HG03175 (cell line): ENCODE measurements around the gene ARHGAP23.

Source experiments
- ATAC-seq: cut with Tn5 transposase; IDR thresholded peaks from one replicate; pipeline ENCODE4 v1.9.1; 2021; ENCODE audit warnings: mild to moderate bottlenecking, moderate library complexity; ENCODE audit not compliant: unreplicated experiment

The ARHGAP23 gene

DNA sequence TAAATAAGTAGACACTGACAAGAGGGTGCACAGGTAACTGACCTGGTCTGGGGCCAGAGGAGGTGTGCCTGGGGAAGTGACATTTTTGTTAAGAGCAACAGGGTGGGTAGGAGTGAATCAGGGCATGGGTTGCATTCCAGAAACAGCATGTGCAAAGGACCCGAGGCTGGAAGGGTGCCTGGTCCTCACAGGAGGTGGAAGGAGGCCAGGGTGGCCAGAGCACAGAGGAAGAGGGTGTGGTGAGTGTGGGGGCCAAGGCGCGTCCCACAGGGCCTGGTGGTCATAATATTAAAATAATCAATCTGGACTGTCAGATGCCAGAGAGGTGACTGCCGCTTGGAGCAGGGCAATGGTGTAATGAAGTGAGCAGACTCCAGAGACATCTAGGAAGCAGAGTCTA is 14.3 kb downstream of the ARHGAP23 start:
- ATAC-seq: no peak

DNA sequence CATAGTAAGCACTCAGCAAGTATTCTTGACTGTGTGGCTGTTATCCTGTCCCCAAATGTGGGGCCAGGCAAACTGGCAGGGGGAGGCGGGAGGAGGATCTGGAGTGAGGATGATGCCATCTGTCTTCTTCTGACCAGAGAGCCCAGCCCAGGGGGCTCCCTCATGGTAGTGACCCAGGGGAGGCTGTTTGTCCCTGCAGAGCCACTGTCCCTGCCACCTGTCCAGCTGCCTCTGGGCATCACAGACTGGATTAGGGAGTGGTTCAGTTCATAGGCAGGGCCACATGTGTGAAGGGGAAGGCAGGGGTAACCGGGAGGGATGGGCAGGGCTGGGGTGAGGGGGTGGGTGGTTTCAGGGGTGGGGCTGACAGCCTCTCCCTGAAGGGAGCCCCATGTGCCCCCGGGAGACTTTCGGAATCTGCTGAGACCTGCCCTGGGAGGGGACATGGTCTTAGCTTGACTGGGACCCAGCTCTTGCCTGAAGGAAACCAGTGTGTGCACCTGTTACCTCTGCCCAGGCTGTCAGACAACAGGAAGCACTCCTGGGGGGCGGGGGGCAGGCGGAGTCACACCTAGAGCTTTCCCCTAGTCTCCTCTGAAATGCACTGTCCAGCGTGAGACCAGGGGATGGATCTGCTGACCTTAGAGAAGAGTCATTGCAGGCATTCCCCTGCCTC is 15.2 kb downstream of the ARHGAP23 start:
- ATAC-seq: no peak

DNA sequence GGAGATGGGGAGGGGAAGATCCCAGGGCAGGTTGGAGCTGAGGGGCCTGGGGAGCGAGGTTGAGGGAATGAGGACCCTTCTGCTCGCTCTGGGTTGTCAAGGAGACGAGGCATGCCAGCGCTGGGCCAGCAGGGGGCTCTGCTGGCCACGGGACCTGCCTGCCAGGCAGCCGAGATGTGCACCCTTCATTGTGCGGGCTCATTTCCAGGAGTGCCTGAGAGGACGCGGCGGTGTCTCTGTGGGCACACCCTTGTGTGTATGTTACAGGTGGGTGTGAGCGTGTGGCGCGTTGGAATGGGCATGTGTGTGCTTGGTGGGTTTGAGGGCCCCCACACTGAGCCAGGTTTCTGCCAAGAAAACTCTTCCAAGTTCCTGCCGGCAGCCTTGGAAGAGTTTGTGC is 15.9 kb downstream of the ARHGAP23 start:
- no peak for ATAC-seq

DNA sequence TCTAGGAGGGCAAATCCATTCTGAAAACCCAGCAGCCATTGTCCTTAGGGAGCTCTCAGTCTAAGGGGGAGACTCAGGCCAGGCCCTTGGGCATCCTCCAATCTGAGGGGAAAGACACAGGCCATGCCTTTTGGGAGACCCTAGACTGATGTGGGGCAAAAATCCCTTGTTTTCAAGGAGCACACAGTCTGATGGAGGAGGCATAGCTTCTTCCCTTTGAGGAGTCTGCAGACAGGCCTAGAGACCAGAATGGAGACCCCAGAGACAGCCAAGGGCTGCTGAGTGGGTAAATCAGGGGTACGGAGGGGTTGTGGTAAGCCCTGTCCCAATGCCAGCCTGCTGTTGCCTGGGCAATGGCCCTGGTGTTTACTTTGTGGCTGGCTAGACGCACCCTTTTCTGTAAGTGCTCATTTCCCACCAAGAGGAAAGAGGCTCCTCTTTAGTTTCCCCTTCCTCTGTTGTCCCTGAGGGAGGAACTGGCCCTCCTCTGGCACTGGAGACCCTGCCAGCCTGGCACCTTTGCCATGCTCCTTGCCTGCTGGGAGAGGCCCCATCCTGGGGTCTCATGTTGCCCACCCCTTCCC is 19.3 kb downstream of the ARHGAP23 start:
- no peak for ATAC-seq

DNA sequence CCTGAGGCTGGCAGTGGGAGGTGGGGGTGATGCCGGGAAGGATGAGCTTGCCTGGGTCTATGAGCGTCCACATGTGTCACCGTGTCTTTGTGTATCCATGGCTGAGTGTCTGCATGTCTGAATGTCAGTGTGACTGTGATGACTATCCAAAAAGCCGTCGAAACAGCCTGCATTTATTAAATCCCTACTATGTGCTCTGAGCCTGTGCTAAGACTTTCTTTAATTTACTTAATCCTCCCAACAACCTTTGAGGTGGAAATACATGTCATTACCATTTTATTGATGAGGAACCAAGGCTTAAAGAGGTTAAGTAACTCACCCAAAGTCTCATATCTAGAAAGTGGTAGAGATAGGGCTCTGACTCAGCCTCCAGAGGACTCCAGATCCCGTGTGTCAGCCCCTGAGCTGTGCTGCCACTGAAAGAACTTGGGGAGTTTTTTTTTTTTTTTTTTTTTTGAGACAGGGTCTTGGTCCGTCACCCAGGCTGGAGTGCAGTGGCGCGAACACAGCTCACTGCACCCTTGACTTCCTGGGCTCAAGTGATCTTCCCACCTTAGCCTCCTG is 20.0 kb downstream of the ARHGAP23 start:
- ATAC-seq: no peak

DNA sequence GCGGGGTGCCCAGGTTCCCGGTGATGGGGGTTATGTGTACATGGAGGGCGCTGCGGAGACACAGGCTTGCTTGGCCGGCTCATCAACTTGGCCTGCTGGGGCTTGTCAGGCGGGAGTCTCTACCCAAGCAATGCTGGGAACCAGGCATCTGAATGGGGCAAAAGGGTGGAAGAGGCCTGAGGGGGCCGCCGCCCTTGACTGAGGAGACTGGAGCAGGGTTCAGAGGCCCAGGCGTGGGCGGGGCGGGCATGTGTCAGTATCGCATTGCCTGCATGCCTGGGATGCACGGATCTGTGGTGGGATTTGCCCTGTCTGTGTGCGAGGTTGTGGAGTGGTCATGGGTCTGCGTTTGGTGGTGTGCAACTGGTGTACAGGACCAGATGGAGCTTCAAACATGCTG is 21.1 kb downstream of the ARHGAP23 start:
- no peak for ATAC-seq

DNA sequence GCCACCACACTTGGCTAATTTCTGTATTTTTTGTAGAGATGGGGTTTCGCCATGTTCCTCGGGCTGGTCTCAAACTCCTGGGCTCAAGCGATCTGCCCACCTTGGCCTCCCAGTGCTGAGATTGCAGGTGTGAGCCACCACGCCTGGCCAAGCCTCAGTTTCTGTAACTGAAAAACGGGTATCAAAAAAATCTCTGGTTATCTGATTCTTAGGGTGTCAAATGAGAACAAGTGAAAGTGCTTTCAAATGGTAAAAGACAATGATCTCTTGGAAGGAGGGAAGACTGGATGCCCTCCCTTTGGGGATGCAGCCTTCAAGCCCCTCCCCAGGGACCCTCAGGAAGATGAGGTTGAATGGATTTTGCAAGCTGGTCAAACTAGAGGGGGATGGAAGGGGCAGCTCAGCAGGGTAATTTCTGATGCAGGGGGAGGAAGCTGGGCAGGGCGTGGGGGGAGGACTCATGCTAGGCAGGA is 22.3 kb downstream of the ARHGAP23 start:
- ATAC-seq: no peak

DNA sequence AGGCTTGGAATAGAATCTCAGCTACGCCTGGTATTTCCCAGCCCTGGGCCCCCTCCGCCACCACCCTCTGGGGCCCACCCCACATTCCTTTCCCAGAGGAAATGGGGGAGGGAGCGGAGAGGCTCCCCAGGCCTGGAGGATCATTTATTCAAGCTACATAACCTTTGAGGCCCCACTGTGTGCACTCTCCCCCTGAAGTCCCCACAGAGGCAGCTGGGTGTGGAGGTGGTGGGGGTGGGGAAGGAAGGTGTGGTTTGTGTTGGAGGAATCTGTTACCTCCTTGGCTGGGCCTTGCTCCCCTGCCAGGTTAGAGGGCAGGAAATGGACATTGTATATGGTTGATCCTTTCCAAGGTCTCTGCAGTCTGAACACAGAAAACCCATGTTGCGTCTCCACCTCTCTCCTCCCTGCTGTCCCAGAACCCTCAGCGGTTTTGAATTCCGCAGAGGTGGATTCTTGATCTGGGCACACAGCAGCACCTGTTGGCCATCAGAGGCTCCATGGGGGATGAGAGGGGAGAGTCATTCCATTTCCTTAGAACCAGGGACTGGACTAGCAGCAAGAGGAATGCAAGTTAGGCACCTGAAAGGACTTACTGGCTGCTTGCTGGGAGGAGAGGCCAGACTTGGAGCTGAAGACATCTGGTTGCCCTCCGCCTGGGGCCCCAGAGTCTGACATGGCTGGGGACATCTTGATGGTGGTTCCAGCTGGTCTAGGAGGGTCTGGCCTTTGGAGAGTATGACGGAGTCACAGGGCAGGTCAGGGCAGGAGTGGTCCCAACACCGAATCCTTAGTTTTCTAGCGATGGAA is 23.0 kb downstream of the ARHGAP23 start:
- ATAC-seq: no peak

DNA sequence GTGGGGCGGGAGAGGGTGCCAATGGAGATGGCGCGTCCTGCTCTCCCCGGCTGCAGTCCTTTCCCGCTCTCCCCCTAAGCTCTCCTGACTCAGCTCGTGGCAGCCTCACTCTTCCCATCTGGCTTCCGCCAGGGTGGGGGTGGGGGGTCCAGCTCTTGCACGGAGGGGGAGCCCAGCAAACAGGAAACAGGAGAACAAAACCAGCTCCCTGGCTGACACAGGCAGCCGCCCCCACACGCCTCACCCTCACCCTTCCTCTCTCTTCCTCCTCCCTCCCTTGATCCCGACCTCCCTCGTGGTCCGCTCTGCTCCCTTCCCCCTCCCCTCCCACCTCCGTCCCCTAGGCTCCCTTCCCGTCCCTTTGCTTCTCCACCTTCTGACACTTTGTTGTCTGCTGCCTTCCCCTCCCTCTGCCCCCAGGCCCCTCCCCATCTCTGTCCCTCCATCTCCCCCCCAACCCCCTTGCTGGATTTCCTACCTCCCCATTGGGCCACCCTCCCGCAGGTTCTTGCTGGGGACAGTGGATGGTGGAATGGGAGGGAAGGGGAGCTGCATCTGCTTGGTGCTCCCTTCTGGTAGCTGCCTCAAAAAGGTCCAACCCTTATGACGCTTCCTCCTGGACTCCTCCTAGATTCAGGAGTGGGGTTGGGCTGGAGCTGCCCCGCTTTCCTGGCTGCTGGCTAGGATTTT is 23.7 kb downstream of the ARHGAP23 start:
- ATAC-seq: no peak

DNA sequence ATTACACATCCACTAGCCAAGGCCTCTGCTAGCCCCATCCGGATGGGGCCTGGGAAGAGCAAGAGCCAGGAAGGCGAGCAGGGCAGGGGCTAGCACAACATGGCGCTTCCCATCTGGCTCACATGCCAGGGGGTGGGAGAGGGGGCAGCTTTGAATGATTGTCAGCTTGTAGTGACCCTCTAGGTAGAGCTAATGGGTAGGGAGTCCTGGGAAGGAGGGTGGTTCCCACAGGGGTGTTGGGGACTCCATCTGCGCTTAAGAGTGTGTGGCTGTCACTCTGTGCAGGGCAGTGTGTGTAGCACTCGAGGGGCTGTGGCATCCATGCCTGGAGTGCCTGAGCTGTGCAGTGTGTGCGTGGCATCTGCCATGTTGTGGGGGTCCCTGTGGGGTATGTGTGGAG is 24.5 kb downstream of the ARHGAP23 start:
- ATAC-seq: no peak

DNA sequence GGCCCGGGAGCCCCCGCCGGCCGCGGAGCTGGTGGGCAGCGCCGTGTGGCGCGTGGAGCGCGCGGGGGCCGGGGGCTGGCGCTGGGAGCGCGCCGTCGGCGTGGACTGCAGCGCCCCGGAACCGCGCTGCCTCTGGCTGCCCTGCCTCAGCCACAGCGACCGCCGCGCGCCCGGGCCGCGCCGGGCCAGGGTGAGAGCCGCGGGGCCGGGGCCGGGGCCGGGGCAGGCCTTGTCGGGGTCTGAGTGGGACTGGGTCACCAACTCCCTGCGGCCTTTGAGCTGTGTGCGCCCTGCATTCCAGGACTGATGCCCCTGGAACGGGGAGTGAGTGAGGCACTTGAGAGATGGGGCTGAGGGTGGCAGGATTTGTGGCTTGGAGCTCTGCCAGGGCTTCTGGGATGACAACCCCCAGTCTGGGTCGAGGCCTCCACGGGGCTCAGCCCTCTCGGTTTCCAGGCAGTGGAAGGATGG is 25.7 kb downstream of the ARHGAP23 start:
- ATAC-seq: no peak

DNA sequence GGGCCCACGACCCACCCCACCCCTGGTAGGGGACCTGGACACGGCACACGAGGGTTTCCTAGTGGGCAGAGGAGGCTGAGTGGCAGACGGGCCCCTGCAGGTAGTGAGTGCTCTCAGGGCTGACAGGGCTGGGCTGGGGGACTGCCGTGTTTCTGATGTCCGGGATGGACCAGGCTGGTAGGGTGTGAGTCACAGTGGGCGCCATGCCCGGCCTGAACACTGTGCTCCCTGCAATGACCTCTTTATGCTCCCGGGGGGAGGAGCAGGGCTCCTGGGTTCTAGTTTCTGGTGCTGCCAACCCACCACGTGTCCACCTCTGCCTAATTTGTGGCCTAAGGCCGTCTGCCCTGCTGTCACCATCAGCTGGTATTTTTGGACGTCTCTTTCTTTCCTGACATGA is 26.3 kb downstream of the ARHGAP23 start:
- no peak for ATAC-seq

DNA sequence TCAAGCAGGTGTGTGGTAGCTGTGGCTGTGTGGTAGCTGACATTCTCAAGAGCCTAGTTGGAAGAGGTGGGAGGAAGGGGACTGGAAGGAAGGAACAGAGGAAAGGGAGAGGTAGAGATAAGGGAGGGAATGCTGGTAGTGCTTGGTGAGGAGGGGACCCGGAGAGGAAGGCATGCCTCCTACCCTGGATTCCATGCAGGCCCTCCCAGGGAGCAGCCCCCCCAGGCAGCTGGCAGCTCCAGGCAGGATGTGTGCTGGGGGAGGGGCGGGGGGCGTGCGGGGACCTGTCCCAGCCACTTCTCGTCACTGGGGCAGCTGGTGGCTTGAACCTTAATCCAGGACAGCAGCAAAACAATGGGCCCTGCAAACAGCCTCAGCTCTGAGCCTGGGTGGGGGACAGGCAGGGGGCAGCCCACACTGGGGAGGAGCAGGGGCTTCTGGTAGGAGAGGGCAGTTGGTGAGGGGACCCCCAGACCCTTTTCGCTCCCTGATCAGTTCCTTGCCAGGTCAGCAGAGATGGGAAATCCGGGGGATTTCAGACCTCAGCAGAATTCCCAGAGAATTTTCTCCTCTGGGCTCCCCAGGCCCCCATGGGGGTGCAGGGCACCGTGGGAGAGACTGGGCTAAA is 27.1 kb downstream of the ARHGAP23 start:
- no peak for ATAC-seq

DNA sequence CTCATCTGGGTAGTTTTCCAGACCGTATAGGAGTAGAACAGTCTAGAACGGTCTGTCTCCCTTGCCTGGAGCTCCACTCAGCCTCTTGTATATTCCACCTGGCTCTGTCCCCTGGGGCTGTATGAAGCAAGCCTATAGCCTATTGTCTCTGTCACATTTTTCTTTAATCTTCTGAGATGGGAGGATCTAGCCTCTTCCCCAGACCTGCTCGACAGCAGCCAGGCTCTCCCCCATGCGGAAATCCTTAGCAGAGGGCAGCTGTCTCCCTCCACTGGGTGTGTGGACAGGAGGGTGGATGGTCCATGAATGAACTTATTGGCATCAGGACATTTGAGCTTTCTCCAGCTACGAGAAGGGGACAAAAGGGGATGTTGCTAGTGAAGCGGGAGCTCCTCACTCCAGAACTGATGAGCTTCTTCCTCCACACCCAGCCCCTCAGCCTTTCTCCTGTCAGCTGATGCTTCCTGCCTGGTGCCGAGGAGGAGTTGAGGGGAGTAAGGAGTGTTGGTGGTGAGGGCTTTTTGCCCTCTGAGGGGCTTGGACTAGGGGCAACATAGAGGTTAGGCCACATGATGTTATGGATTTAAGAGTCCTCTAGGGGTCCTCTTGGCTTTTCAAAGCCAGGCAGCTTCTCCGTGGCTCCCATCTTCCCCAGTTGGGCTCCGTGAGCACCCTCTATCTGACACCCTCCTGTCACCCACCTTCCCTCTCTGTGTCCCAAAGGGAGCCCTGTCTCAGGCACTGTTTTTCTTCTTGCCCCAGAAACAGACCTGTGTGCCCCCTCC is 28.0 kb downstream of the ARHGAP23 start:
- ATAC-seq: no peak

DNA sequence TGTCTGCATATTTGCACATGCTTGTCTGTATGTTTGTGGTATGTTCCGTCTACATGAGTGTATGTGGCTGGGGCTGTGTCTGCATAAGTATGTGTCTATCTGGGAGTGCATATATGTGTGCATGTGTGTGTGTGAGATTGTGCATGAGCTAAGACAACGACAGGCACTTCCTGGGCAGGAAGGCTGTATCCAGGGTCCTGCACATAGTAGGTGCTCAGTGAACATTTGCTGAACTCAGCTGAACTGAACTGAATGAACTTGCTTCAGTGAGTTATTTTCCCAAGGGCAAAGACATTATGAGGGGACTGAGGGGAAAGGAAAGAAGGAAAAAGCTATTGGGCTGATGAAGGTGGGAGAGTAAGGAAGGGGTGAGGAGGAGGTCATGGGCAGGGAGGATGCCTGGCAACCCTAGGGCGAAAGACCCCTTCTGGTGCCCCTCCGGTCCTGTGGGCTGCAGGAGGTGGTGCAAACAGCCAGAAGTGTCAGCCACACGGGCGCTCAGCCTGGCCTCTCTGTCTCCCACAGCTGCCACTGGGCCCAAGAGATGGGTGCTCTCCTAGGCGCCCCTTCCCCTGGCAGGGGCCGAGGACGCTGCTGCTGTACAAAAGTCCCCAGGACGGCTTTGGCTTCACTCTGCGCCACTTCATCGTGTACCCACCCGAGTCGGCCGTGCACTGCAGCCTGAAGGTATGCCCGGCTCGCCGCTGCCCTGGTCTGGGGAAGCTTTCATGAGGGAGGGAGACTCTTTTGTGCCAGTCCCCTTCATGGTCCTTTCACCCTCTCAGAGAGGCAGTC is 29.5 kb downstream of the ARHGAP23 start:
- no peak for ATAC-seq

DNA sequence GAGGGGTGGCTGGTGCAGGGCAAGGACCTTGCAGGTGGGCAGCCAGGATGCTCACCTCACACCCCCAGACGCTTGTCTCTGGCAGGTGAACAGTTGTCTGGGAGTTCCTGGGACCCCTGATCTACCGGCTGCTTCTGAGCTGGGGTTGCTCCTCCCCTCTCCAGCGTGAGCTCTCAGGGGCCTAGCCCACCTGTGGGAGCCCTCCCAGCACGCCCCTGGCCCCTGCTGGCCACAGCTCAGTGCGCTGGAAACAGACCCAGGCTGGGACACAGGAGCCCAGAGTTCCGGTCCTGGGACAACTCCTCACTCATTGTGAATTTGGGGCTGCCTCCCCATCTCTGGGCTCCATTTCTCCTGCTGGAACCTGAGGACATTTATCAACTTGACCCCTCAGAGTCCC is 30.3 kb downstream of the ARHGAP23 start:
- no peak for ATAC-seq

DNA sequence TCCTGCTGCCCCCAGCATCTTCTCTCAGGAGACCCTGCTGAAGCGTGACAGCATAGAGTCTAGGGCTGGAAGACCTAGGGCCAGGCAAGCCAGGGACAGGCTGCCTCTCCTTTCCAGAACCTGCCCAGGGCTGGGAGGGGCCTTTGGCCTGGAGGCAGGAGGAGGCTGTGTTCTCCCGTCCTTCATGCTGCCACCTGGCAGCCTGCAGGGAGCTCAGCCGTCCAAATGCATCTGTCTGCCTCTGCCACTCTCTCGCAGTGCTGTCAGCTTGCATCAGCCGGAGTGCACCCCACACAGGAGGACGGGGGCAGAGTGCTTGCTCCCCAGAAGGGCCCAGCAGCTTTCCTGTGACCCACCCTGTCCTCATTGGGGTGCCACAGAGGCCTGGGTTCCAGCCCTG is 31.3 kb downstream of the ARHGAP23 start:
- ATAC-seq: no peak

DNA sequence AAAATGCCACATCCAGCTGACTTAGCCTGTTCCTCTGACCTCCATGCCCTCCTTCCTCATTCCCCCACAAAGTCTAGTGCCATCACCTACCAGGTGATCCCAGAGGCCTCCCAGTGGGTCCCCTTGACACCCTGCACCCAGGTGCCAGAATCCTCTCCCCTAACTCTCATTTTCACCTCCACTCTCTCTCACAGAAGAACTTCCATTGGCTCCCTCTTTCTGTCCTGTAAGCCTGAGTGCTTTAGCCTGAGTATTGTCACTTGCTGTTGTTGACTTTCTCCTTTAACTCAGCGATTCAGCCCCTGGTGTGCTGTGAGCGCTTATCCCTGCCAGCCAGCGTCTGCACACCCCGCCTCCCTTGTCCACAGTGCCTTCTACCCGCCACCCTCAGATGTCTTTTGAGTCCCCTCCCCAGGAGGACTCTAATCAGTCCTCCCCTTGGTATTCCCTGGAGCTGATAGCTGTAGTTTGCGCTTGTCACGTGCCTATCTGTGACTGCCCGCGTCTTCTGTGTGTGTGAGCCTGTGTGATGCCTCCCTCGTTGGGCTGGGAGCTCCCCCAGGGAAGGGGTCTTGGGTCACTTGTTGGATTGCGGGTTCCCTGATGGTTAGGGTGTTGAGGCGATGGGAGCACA is 31.9 kb downstream of the ARHGAP23 start:
- no peak for ATAC-seq
